ENCODE results near the gene CRIP1. TPM values are rescaled to one million over a fixed set of nuclear protein-coding genes. Genes with fewer than 3 reads are reported as not detected.
A peak's percentile ranks its signal among the peaks of the same experiment; 100 is the strongest.

The CRIP1 gene
- total RNA-seq, 1 experiment from 2014 or later = not detected

- in situ Hi-C loops (cut with HindIII; ENCODE audit: low pct_unique_long_range_greater_than_20kb, low sequenced_read_pairs) = no loop called here
- no peak for DNase-seq (ENCODE audit: low read depth)
Observed at GRCh38 chr14:105476831-105477659, 9.6 kb upstream of the CRIP1 start.

DNA sequence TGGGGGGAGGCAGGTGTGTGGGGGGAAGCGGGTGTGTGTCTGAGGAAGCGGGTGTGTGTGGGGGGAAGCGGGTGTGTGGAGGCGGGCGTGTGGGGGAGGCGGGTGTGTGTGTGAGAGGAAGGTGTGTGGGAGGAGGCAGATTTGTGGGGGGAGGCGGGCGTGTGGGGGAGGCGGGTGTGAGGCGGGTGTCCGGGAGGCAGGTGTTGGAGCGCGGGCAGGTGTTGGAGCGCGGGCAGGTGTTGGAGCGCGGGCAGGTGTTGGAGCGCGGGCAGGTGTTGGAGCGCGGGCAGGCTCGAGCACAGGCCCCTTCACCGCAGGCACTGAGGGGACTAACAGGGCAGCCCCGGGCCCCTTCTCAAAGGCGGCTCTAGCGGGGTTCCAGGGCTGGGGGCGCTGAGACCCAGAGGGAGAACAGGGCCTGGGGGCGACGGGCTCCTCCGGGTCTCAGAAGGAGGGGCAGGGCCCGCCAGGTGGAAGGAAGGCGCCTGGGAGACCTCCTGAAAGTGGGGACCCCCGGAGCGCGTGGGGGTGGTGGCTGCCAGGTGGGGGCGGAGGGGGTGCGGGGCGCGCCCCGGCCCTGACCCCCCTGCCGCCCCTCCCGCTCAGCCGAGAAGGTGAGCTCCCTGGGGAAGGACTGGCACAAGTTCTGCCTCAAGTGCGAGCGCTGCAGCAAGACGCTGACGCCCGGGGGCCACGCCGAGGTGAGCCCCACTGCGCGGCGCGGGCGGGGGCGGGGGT, 8.9 kb upstream of the CRIP1 start:
- in situ Hi-C loops (cut with HindIII; ENCODE audit: low pct_unique_long_range_greater_than_20kb, low sequenced_read_pairs) = no loop called here
- no peak for DNase-seq (ENCODE audit: low read depth)

DNA sequence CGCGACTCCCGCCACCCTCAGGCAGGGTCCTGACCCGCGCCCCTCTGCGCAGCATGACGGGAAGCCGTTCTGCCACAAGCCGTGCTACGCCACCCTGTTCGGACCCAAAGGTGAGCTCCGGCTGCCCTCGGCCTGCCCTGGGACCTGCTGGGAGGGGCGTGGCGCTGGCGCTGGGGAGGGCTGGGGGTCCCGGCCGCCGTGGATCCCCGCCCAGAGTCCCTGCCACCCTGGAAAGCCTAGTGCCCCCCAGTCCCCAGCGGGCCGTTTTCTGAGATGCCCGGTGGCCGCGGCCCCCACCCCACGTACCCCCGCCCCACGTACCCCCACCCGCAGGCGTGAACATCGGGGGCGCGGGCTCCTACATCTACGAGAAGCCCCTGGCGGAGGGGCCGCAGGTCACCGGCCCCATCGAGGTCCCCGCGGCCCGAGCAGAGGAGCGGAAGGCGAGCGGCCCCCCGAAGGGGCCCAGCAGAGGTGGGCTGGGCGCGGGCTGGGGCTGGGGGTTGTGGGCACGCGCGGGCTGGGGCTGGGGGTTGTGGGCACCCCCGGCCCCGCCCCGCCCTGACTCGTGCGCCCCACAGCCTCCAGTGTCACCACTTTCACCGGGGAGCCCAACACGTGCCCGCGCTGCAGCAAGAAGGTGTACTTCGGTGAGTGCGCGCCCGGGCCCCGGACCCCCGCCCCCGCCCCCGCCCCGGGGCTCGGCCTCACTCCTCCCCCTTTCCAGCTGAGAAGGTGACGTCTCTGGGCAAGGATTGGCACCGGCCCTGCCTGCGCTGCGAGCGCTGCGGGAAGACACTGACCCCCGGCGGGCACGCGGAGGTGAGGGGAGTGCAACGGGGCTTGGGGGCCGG, 8.1 kb upstream of the CRIP1 start:
- in situ Hi-C loops (cut with HindIII; ENCODE audit: low pct_unique_long_range_greater_than_20kb, low sequenced_read_pairs) = no loop called here
- DNase-seq (ENCODE audit: low read depth) = no peak

- in situ Hi-C loops (cut with HindIII; ENCODE audit: low pct_unique_long_range_greater_than_20kb, low sequenced_read_pairs) = no loop called here
- no peak for DNase-seq (ENCODE audit: low read depth)
Observed at GRCh38 chr14:105479431-105480158, 7.1 kb upstream of the CRIP1 start.

- no peak for DNase-seq (ENCODE audit: low read depth)
- in situ Hi-C loops (cut with HindIII; ENCODE audit: low pct_unique_long_range_greater_than_20kb, low sequenced_read_pairs) = no loop called here
Observed at GRCh38 chr14:105480199-105480746, 6.4 kb upstream of the CRIP1 start.

DNA sequence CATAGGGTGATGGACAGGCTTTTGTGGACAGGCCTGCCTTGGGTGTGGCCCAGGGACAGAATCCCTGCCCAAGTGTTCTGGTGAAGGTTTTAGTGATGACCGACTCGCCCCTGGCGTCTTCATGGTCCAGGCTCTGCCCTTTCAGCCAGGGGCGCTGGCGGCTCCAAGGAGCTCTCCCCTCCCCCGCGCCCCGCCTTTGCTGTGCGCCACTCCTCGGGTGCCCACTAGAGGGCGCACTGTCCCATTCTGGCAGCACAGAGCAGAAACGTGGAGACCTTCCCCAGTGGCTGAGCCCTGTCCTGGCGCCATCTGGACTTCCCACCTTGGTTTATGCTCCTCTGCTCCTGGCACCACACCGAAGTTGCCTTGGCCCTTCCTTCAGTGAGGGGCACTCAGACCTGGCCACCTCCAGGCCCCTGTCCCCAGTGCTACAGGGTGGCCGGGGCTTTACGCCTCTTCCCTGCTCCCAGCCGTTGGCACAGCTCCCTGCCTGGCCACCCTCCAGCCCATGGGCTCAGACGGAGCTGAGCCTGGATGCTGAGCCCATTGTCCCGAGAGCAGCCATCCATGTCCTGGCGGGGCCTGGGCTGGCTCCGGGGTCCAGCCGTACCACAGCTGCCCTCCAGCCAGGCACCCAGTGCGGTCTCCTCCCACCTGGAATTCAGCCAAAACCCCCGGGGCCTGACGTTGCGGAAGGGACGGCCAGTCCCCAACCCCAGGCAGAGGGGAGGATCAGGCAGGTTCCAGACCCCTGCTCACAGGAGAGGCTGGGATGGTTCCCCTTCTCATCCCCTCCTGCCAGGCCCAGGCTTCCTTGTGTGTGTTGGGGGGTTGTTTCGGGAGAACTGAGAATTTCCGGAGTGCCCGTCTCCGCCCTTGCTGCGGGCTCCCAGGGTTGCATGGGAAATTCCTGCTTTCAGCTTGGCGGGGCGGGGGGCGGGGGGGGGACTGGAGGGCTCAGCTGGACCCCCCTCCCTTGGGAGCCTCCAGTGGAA, 5.6 kb upstream of the CRIP1 start:
- in situ Hi-C loops (cut with HindIII; ENCODE audit: low pct_unique_long_range_greater_than_20kb, low sequenced_read_pairs) = no loop called here
- DNase-seq (ENCODE audit: low read depth) = peak; percentile 92

DNA sequence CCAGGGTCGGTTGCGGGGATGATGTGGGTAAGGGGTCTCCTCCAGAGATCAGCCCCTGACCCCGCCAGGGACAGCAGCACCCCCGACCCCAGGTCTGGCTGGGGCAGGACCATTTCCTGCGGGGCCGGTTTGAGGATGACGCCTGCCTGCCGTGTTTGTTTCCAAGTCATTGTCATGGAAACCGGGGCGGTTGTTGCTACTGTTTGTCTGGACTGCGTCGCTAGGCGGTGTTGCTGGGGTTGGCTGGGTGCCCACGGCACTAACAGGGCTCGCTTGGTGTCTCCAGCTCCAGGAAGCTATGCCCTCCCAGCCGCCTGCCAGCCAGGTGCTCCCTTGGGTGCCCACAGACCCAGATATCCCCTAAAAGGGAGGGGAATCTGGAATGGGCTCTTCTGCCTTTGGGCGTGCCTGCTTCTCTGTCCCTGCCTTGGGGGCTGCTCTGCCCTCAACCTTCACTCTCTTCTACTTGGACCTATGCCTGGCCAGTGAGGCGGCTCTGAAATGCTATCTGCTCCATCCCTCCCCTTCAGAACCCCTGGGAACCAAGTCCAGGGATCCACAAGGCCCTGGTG, 4.7 kb upstream of the CRIP1 start:
- peak; percentile 91 for DNase-seq (ENCODE audit: low read depth)
- in situ Hi-C loops (cut with HindIII; ENCODE audit: low pct_unique_long_range_greater_than_20kb, low sequenced_read_pairs) = no loop called here

DNA sequence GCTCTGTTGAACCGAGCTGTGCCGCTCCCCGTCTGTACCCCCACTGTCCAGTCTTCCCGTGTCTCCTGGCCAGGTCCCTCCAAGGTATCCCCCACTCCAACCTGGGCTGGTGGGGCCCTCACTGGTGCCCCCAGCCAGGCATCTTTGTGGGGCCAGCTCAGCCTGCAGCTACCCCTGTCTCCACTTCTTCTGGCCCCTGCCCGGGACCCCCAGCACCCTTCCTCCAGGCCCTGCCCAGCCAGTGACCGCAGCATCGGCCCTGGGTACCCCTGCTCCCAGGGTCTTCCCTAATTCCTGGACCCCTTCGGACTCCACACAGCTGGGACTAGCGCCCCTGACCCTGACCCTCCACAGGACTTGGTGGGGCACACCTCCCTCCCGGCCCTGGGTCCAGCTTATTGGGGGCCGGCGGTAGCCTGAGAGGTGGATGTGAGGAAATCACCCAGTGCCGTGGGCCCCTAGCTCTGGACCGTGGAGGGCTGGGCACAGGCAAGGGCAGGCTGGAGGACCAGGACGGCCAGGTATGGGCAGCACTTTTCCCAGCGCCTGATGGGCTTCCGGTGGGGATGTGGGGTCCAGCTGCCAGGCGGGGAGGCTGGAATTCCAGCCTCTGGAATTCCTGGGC, 4.1 kb upstream of the CRIP1 start:
- DNase-seq (ENCODE audit: low read depth) = no peak

DNA sequence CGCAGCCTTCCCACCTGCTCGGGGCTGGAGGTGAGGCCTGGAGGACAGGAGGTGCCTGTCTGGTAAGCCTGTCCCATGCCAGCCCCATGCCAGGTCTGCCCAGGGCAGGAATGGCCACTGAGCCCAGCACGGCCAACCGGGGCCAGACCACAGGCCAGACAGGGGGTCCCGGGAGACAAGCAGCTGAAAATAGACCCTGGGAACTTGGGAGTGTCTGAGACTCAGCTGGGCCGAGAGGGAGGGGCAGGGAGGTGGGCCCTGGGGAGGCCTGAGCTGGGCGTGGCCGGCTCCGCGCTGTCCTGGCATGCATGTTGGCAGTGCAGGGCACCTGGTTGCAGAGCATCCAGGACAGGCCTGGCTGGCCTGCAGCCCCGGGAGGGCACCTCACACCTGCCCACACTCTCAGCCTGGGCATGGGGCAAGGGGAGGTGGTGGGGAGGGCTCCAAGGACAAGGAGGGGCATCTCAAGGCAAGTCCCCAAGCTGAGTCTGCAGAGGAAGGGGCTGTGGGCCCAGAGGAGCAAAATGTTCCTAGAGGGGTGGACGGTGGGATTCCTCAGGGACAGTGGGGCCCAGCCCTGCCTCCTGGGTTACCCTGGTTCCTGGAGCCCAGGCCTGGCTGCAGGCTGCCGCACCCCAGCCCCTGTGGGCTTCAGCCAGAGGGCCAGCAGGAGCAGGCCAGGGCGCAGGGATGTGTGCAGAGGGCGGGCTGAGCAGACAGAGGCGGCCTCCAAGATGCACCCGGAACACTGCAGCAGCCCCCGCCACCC, 3.2 kb upstream of the CRIP1 start:
- in situ Hi-C loops (cut with HindIII; ENCODE audit: low pct_unique_long_range_greater_than_20kb, low sequenced_read_pairs) = no loop called here
- DNase-seq (ENCODE audit: low read depth) = no peak

More for the DNA sequence above, 4.1 kb upstream of the CRIP1 start:
- in situ Hi-C loops (cut with HindIII; ENCODE audit: low pct_unique_long_range_greater_than_20kb, low sequenced_read_pairs) = no loop called here

GRCh38 chr14:105484069-105484996, 2.4 kb upstream of the CRIP1 start:
- DNase-seq (ENCODE audit: low read depth) = no peak
- in situ Hi-C loops (cut with HindIII; ENCODE audit: low pct_unique_long_range_greater_than_20kb, low sequenced_read_pairs) = no loop called here

GRCh38 chr14:105484997-105485393, 1.7 kb upstream of the CRIP1 start:
- in situ Hi-C loops (cut with HindIII; ENCODE audit: low pct_unique_long_range_greater_than_20kb, low sequenced_read_pairs) = no loop called here
- no peak for DNase-seq (ENCODE audit: low read depth)

DNA sequence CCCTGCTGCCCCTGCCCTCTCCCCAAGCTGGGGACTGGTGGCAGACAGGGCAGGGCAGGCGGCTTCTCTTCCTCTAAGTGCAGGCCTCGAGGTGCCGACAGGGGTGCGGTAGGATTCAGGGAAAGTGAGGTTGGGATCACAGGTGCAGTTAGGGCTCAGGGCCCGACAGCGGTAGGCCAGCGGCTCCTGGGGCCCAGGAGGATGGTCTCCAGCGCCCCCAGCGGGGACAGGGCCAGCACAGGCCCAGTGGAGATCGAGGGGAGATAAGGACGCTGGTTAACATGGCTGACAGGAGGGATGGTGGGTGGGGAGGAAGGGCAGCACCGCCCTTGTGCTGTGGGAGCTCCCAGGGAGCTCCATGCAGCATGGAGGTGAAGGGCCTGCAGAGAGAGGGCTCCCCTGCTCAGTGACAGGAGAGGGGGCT, 935 bp upstream of the CRIP1 start:
- in situ Hi-C loops (cut with HindIII; ENCODE audit: low pct_unique_long_range_greater_than_20kb, low sequenced_read_pairs) = no loop called here
- DNase-seq (ENCODE audit: low read depth) = no peak

DNA sequence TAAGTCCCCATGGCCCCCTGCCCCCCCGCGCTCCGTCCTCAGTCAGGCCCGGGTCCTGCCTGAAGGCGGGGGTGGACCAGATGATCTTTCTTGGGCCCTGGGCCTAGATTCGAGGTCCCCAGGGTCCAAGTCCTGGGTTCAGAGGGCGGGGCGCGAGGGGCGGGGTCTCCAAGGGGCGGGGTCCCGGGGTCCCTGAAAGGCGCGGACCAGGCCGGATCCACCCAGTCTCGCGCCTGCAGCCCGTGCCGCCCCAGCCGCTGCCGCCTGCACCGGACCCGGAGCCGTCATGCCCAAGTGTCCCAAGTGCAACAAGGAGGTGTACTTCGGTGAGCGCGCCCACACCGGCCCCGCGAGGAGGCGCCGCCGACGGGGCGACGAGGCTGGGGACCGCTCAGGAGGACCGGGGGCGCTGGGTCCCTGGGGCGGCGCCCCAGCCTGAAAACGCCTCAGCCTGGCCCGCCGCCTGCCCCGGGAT, 325 bp downstream of the CRIP1 start:
- no peak for DNase-seq (ENCODE audit: low read depth)
- in situ Hi-C loops (cut with HindIII; ENCODE audit: low pct_unique_long_range_greater_than_20kb, low sequenced_read_pairs) = no loop called here

GRCh38 chr14:105487449-105487985, 831 bp downstream of the CRIP1 start:
- DNase-seq (ENCODE audit: low read depth) = no peak
- in situ Hi-C loops (cut with HindIII; ENCODE audit: low pct_unique_long_range_greater_than_20kb, low sequenced_read_pairs) = no loop called here
